ENCODE data around the gene RPRD2.

DNA sequence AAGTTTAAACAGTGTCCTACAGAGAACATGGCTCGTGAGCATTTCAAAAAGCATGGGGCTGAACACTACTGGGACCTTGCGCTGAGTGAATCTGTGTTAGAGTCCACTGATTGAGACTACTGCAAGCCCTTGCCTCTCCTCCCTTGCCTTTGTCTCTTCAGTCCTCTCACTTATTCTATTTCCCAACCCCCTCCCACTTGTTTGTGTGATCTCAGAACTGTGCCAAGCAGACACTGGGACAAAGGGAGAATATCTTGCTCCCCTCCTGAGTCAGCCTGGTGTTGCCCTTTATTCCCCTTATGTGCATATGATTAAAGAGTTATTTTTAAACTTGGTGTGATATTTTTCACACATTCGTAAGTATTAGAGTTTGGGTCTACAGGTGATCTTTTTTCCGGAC lies 11.1 kb upstream of the RPRD2 start:
- no peak for TF ChIP-seq EZH2 (IDR thresholded peaks at IDR 0.05; ENCODE audit: insufficient read depth, low read length)
- TF ChIP-seq, protein P1, sequence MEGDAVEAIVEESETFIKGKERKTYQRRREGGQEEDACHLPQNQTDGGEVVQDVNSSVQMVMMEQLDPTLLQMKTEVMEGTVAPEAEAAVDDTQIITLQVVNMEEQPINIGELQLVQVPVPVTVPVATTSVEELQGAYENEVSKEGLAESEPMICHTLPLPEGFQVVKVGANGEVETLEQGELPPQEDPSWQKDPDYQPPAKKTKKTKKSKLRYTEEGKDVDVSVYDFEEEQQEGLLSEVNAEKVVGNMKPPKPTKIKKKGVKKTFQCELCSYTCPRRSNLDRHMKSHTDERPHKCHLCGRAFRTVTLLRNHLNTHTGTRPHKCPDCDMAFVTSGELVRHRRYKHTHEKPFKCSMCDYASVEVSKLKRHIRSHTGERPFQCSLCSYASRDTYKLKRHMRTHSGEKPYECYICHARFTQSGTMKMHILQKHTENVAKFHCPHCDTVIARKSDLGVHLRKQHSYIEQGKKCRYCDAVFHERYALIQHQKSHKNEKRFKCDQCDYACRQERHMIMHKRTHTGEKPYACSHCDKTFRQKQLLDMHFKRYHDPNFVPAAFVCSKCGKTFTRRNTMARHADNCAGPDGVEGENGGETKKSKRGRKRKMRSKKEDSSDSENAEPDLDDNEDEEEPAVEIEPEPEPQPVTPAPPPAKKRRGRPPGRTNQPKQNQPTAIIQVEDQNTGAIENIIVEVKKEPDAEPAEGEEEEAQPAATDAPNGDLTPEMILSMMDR (IDR thresholded peaks at IDR 0.05; ENCODE audit: insufficient read depth, low read depth, low read length), result no peak

Data from astrocyte (in vitro differentiated cells and primary cell).